GM13976 (cell line): Measurements from ENCODE around the gene CACNA2D3.

Experiments used
- DNase-seq: peaks from one replicate; pipeline ENCODE4 v3.0.0; 2012; ENCODE audit warnings: low spot score
- in situ Hi-C: fragments of 300-500 bp; cut with MboI; formaldehyde crosslinking; loops from one replicate; pipeline ENCODE4 v1.12.0; 2022; ENCODE audit warnings: low sequenced_read_pairs, mixed read lengths, inconsistent platforms; ENCODE audit not compliant: unreplicated experiment
- TF ChIP-seq, protein P1 (sequence below): IDR thresholded peaks from 2 replicates; pipeline ENCODE4 v1.5.1; 2012; ENCODE audit warnings: borderline replicate concordance, mild to moderate bottlenecking; ENCODE audit not compliant: insufficient read depth; ENCODE audit errors: extremely low read depth, missing control alignments, control extremely low read depth

The CACNA2D3 gene

DNA sequence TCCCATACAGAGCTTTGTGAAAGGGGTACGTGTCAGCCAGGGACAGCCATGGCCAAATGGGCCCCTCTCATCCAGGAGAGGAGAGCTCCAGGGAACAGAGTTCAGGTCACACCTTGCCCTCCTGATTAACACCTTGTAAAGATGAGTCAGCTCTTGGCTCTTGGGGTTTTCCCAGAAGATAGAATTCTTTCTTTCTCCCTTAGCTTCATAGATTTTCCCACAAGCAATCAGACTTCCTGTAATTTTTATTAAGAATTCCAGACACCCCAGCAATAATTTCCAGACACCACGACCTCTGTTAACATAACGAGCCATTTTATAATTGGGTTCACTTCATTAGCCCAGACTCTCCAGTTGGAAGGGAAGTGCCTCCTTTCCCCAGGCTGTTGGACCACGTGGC is 719.1 kb downstream of the CACNA2D3 start:
- in situ Hi-C loops: no loop called here
- TF ChIP-seq, protein P1, sequence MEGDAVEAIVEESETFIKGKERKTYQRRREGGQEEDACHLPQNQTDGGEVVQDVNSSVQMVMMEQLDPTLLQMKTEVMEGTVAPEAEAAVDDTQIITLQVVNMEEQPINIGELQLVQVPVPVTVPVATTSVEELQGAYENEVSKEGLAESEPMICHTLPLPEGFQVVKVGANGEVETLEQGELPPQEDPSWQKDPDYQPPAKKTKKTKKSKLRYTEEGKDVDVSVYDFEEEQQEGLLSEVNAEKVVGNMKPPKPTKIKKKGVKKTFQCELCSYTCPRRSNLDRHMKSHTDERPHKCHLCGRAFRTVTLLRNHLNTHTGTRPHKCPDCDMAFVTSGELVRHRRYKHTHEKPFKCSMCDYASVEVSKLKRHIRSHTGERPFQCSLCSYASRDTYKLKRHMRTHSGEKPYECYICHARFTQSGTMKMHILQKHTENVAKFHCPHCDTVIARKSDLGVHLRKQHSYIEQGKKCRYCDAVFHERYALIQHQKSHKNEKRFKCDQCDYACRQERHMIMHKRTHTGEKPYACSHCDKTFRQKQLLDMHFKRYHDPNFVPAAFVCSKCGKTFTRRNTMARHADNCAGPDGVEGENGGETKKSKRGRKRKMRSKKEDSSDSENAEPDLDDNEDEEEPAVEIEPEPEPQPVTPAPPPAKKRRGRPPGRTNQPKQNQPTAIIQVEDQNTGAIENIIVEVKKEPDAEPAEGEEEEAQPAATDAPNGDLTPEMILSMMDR: no peak

DNA sequence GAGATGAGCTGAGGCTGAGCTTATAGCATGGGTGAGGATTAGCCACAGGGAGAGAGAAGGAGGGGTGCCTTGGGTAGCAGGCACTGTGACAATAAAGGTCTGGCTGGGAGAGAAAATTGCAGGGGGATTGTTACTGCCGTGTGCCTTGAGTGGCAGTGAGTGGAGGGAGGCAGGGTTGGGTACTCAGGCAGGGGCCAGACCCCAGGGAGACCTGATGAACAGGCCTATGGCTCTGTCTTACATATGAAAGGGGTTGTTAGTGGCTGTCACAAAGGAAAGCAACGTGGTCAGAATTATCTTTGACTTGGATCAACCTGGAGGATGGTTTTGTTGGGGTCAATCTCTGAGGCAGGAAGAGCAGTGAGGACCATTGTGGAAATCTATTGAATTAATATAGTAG is 721.0 kb downstream of the CACNA2D3 start:
- no peak for DNase-seq
- TF ChIP-seq, protein P1: no peak
- in situ Hi-C loops: no loop called here

More for the DNA sequence above, 719.1 kb downstream of the CACNA2D3 start:
- DNase-seq: no peak

DNA sequence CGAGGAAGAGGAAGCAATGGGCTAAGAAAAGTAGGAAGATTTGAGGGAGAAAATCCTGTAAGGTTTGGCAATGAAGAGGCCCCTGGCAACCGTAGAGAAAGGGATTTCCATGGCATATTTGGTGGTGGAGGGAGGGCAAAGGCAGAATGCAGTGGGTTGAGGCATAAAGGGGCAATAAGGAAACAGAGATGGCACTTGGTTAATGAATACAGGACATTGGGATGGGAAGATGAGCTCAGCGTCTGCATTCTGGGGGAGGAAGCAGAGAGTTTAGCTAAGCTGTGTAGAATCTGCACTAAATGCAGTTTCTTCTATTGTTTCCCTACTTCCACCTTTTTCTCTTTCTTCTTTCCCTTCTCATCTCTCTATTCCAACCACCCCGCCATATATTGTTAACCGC is 721.9 kb downstream of the CACNA2D3 start:
- in situ Hi-C loops: no loop called here
- TF ChIP-seq, protein P1: no peak
- no peak for DNase-seq

DNA sequence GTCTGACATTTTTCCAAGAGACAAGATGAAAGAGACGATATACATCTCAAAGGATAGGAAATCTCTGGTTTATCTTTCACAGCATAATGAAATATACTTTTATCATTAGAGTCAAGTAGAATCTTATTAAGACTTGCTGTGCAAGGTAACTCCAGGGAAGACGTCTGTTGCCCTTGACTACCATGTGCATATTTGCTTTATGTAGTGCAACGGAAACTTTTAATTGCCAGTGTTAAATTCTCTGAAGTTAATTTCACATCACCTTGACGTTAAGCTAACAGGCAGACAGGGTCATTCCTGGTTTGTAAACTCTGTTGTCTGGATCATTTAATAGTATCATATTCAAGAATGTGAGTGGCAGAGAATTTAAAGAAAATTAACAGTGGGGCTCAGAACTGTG is 722.7 kb downstream of the CACNA2D3 start:
- no peak for DNase-seq
- in situ Hi-C loops: no loop called here
- TF ChIP-seq, protein P1: no peak

DNA sequence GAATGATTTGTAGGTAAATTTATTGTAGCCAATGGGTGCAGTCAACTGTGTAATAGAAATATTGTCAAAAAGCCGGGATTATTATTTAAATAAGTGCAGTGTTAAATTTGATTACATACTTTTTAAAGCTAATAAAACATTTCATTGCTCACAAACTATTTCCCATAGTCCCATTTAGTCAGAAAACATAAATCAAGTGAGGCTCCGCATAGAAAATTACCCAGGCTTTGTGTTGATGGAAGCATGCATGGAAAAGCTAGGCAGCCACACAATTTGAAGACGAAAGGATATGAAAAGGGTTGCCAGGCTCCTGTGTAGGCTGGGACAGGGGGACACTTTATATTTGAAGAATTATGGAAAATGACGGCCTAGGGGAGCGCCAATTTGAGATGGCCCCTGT is 723.2 kb downstream of the CACNA2D3 start:
- TF ChIP-seq, protein P1: no peak
- no peak for DNase-seq
- in situ Hi-C loops: no loop called here

DNA sequence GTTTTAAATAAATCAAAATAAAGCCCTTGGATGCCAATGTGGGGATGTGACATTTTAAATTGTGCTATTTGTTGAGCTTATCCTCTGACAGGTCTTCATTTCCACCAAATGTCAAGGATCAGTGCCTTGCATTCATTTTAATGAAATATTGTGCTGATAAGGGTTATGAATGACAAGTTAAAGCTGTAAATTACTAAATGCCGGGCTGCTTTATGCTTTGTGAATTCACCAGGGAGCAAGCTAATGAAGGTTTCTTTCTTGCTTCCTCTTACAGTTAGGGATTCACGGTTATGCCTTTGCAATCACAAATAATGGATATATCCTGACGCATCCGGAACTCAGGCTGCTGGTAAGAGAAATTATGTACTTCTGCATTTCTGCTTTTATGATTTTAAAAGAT is 723.8 kb downstream of the CACNA2D3 start:
- in situ Hi-C loops: no loop called here
- DNase-seq: no peak

More for the DNA sequence above, 723.8 kb downstream of the CACNA2D3 start:
- TF ChIP-seq, protein P1: no peak
